H1 (cell line): ENCODE data around the gene ELFN2. TPM values are rescaled to one million over a fixed set of nuclear protein-coding genes. Genes with fewer than 3 reads are reported as not detected.

ENCODE experiments used
- polyA plus RNA-seq, 7 experiments: library from polyadenylated mRNA; depleted of rRNA in 3 of 7; stranded (reverse) in 5 of 7; unstranded in 2 of 7; fragments of >200 nt in 5 of 7; fragments of 200-250 nt in 2 of 7; gene quantifications; 1 replicate in 5 of 7; 2 replicates in 1 of 7; 4 replicates in 1 of 7; pipeline versions ENCODE4 v1.2.1 to v1.2.3, GENCODE V29; 2011 to 2013; ENCODE audit warnings: missing spikeins in 2 of 7, mixed read lengths in 2 of 7
- total RNA-seq: library from RNA; stranded (reverse); fragmentation: NEBNext Ultra II Directional; extraction: Animal tissue kit (Norgen Biotek cat#: 25700); gene quantifications from 2 replicates; pipeline ENCODE4 v1.2.1, GENCODE V29; 2021

Gene ELFN2
- total and polyA plus RNA-seq, 2 of the 8 experiments (the other 6 are each of a cell fraction or from before 2014, with no cell fraction given), result 0.63 to 0.88 TPM

Other genes starting within 250 kb of the ELFN2 start
- gene C1QTNF6, start 239.2 kb downstream of the ELFN2 start, total RNA-seq, result 3.1 and 4.6 TPM in 2 replicates
- 5.9 and 6.5 TPM in 2 replicates for gene C1QTNF6, start 239.2 kb downstream of the ELFN2 start, polyA plus RNA-seq (2011; rRNA removed)
- 0.22 and 0.54 TPM in 2 replicates for gene SSTR3, start 215.0 kb downstream of the ELFN2 start, total RNA-seq
- gene SSTR3, start 215.0 kb downstream of the ELFN2 start, polyA plus RNA-seq (2011; rRNA removed), result 0.61 and 0.77 TPM in 2 replicates
- gene RAC2, start 183.2 kb downstream of the ELFN2 start, total RNA-seq, result 2.1 and 2.3 TPM in 2 replicates
- 4.3 and 6.1 TPM in 2 replicates for gene RAC2, start 183.2 kb downstream of the ELFN2 start, polyA plus RNA-seq (2011; rRNA removed)
- gene CYTH4, start 145.0 kb downstream of the ELFN2 start, total RNA-seq, result not detected in 2 replicates
- gene CYTH4, start 145.0 kb downstream of the ELFN2 start, polyA plus RNA-seq (2011; rRNA removed), result 0.08 and 0.09 TPM in 2 replicates
- 1.7 and 1.8 TPM in 2 replicates for gene MFNG, start 58.9 kb upstream of the ELFN2 start, total RNA-seq
- gene MFNG, start 58.9 kb upstream of the ELFN2 start, polyA plus RNA-seq (2011; rRNA removed), result 5.5 and 8.0 TPM in 2 replicates
- gene CARD10, start 91.9 kb upstream of the ELFN2 start, total RNA-seq, result 14.4 and 14.6 TPM in 2 replicates
- gene CARD10, start 91.9 kb upstream of the ELFN2 start, polyA plus RNA-seq (2011; rRNA removed), result 13.5 and 17.4 TPM in 2 replicates
- 10.1 and 11.2 TPM in 2 replicates for gene CDC42EP1, start 133.0 kb upstream of the ELFN2 start, total RNA-seq
- gene CDC42EP1, start 133.0 kb upstream of the ELFN2 start, polyA plus RNA-seq (2011; rRNA removed), result 8.3 and 15.4 TPM in 2 replicates
- not detected in 2 replicates for gene LGALS2, start 152.6 kb upstream of the ELFN2 start, total RNA-seq
- gene LGALS2, start 152.6 kb upstream of the ELFN2 start, polyA plus RNA-seq (2011; rRNA removed), result not detected in 2 replicates
- gene GGA1, start 181.4 kb upstream of the ELFN2 start, total RNA-seq, result 46.5 and 49.3 TPM in 2 replicates
- gene GGA1, start 181.4 kb upstream of the ELFN2 start, polyA plus RNA-seq (2011; rRNA removed), result 57.2 and 81.0 TPM in 2 replicates
- gene SH3BP1, start 212.2 kb upstream of the ELFN2 start, total RNA-seq, result 32.4 and 40.3 TPM in 2 replicates
- gene SH3BP1, start 212.2 kb upstream of the ELFN2 start, polyA plus RNA-seq (2011; rRNA removed), result 23.9 and 34.8 TPM in 2 replicates
- 35.7 and 36.6 TPM in 2 replicates for gene PDXP, start 231.2 kb upstream of the ELFN2 start, total RNA-seq
- gene PDXP, start 231.2 kb upstream of the ELFN2 start, polyA plus RNA-seq (2011; rRNA removed), result 67.7 and 74.8 TPM in 2 replicates
- 12.0 and 14.9 TPM in 2 replicates for gene LGALS1, start 248.2 kb upstream of the ELFN2 start, total RNA-seq
- 92.4 and 101 TPM in 2 replicates for gene LGALS1, start 248.2 kb upstream of the ELFN2 start, polyA plus RNA-seq (2011; rRNA removed)